HPDE6-E6E7 (cell line): ENCODE results near the gene CCDC27.

Source experiments
- DNase-seq: peaks from one replicate; pipeline ENCODE4 v3.0.0; 2011; ENCODE audit warnings: missing footprints; ENCODE audit errors: extremely low spot score

Gene CCDC27

DNA sequence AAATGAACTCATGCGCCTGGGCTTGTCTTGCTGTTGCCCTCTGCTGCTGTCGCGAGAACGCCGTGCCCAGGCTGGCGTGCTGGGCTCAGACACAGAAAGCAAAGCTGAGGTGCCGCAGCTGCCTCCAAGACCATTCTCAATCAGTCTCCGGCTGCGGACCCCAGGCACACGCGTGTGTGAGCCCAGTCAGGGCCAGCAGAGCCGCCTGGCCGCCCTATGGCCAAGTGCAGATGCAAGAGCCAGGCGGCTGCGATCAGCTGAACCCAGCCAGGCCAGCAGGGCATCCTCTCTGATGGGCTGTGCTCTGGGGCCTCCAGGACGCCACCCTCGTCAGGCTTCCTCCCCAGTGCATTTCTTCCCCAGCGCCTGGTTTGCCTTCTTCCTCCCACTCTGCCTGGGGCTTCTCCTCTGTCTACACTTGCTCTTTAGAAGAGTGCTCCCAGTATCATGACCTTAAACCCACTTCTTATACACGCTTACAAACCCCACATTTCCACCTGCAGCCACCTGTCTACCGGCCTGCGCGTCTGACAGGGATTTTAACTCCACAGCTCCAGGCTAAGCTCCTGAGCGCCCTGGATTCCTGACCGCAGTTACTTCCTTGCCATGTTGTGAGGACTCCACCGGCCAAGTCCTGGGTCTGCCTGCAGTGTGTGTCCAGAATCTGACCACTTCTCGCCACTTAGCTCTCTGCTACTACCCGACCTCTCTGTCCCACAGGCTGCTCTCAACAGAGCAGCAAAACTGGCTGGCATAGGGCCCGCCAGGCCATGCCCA lies 65.8 kb downstream of the CCDC27 start:
- DNase-seq = no peak

DNA sequence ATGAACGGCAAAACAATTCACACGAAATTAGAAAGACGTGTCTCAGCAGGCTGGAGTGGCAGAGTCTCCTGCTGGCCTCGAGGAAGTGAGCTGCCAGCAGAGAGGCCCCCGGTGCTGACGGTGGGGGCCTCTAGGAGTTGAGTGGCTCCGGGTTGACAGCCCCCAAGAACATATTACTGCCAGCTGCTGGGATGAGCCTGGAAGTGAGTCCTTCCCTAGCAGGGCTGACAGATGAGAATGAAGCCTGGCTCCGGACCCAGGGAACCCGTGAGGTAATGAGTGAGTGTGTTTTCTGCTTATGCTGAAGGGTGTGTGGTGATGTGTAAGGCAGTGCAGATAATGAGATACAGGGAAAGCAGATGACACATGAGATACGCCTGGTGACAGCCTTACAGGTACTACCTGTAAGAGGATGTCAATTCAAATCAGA lies 67.5 kb downstream of the CCDC27 start:
- peak; percentile 49 for DNase-seq

DNA sequence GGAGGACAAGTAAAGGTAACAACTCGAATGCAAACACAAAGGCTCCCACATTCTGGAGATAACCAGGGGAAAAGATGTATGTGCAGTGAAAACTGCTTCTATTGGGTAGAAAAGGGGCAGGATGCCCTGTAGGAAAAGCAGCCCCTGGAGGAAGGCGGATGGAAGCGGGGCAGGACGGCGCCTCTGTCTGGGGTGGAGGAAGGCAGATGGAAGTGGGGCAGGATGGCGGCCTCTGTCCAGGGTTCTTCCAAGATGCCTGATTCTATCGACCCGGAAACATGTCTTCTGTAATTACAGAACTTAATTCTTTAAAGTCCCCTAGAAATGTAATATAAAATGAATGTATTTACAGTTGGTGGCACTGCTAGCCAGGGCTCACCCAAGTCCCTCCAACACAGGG lies 68.1 kb downstream of the CCDC27 start:
- DNase-seq = no peak

GRCh38 chr1:3821004-3821403 lies 68.8 kb downstream of the CCDC27 start:
- DNase-seq = no peak
